Lower lobe of right lung (tissue), 2 donors: ENCODE data around the gene GSTO1. TPM values are rescaled to one million over a fixed set of nuclear protein-coding genes. Genes with fewer than 3 reads are reported as not detected.

Experiments
- ATAC-seq, 2 donors: fragments of 200-7000 bp; cut with Tn5 transposase; one replicate each; pipeline ENCODE4 v1.9.1; 2020 to 2022; ENCODE audit warnings: mild to moderate bottlenecking in 2 of 2, moderate library complexity in 2 of 2
- DNase-seq: peaks from one replicate; pipeline ENCODE4 v3.0.0-alpha.2; 2020
- H3K27ac ChIP-seq: fragments of 200-600 bp; one replicate; pipeline ENCODE4 v1.8.0; 2022
- H3K27me3 ChIP-seq: fragments of 200-600 bp; one replicate; pipeline ENCODE4 v1.8.0; 2022; ENCODE audit warnings: low read depth
- H3K36me3 ChIP-seq: fragments of 200-600 bp; one replicate; pipeline ENCODE4 v1.8.0; 2022; ENCODE audit warnings: mild to moderate bottlenecking
- H3K4me1 ChIP-seq: fragments of 200-600 bp; one replicate; pipeline ENCODE4 v1.8.0; 2022
- H3K4me3 ChIP-seq: fragments of 200-600 bp; one replicate; pipeline ENCODE4 v1.8.0; 2022; ENCODE audit warnings: mild to moderate bottlenecking
- H3K9me3 ChIP-seq: fragments of 200-600 bp; one replicate; pipeline ENCODE4 v1.8.0; 2022
- CTCF ChIP-seq: fragments of 200-600 bp; IDR thresholded peaks from one replicate; pipeline ENCODE4 v1.8.0; 2022; ENCODE audit warnings: antibody characterized with exemption, mild to moderate bottlenecking
- intact Hi-C: fragments of 100-400 bp; cut with DNase I; formaldehyde crosslinking; loops from one replicate; pipeline ENCODE4 v1.11.0; 2022
- total RNA-seq: library from RNA; stranded (reverse); fragmentation: NEBNext Ultra II Directional; extraction: Animal tissue kit (Norgen Biotek cat#: 25700); gene quantifications from one replicate; pipeline ENCODE4 v1.2.1, GENCODE V29; 2021
- donor health status: DM: no; HTN: yes; CAD: no; lungs with severe emphysema.

GSTO1 gene
- total RNA-seq, 1 donor from 2014 or later, result 133 TPM

GRCh38 chr10:104307576-104308438 lies 53.1 kb downstream of the GSTO1 start:
- H3K27me3 ChIP-seq, result no peaks in the 10 kb centered on the region
- ATAC-seq, result no peak
- no peak for DNase-seq
- intact Hi-C loops, result no loop called here
- peaks cover 50% of the 10 kb centered on the region for H3K4me1 ChIP-seq
- peaks cover 39% of the 10 kb centered on the region for H3K36me3 ChIP-seq
- no peak overlapping the region for H3K27ac ChIP-seq
- TF ChIP-seq CTCF, result no peak
- no peak overlapping the region for H3K4me3 ChIP-seq
- no peaks in the 10 kb centered on the region for H3K9me3 ChIP-seq

- Histone ChIP-seq H3K4me3 (no peak overlapping the region), H3K9me3 (no peaks in the 10 kb centered on the region), H3K27ac (no peak overlapping the region), H3K4me1 (peaks cover 44% of the 10 kb centered on the region), H3K36me3 (peaks cover 46% of the 10 kb centered on the region), H3K27me3 (no peaks in the 10 kb centered on the region)
- ATAC-seq (no peak), DNase-seq (no peak)
- no peak for TF ChIP-seq CTCF
- intact Hi-C loops, result no loop called here
These were observed 53.8 kb downstream of the GSTO1 start for GRCh38 chr10:104308439-104308903.

- no peak overlapping the region for H3K4me3 ChIP-seq
- H3K9me3 ChIP-seq, result no peaks in the 10 kb centered on the region
- H3K4me1 ChIP-seq, result peaks cover 38% of the 10 kb centered on the region
- H3K27ac ChIP-seq, result no peak overlapping the region
- TF ChIP-seq CTCF, result no peak
- peaks cover 64% of the 10 kb centered on the region for H3K36me3 ChIP-seq
- no peaks in the 10 kb centered on the region for H3K27me3 ChIP-seq
- intact Hi-C loops, result no loop called here
- ATAC-seq, result peak in 1 of 2 donors; percentile 4
- no peak for DNase-seq
These were observed 55.6 kb downstream of the GSTO1 start for GRCh38 chr10:104309980-104310978.

- DNase-seq (no peak), ATAC-seq (no peak)
- H3K9me3 ChIP-seq, result no peaks in the 10 kb centered on the region
- H3K4me1 ChIP-seq, result peaks cover 30% of the 10 kb centered on the region
- no peak for TF ChIP-seq CTCF
- no peak overlapping the region for H3K4me3 ChIP-seq
- H3K36me3 ChIP-seq, result peaks cover 70% of the 10 kb centered on the region
- no peak overlapping the region for H3K27ac ChIP-seq
- no peaks in the 10 kb centered on the region for H3K27me3 ChIP-seq
- intact Hi-C loops, result no loop called here
These were observed 56.6 kb downstream of the GSTO1 start for GRCh38 chr10:104311184-104311720.
